Karpas-422 (cell line): ENCODE measurements around the gene PID1. TPM values are rescaled to one million over a fixed set of nuclear protein-coding genes. Genes with fewer than 3 reads are reported as not detected.
"Not testable (repeated sequence)": the region's sequence is repeated elsewhere in the genome, so short reads cannot be mapped to it uniquely, and the experiment has no call there.

Experiments used
- DNase-seq: peaks from one replicate; pipeline ENCODE4 v3.0.0-alpha.2; 2015
- H2AFZ ChIP-seq: fragments of 200-600 bp; sonication (generic); 2 replicates; pipeline ENCODE4 v1.6.1; 2014; ENCODE audit warnings: antibody characterized with exemption, low read length, mixed read lengths
- H3K27ac ChIP-seq: fragments of 200-600 bp; sonication (generic); 2 replicates; pipeline ENCODE4 v1.5.1; 2014; ENCODE audit warnings: mild to moderate bottlenecking, low read length, moderate library complexity
- H3K27me3 ChIP-seq: fragments of 200-600 bp; sonication (generic); 2 replicates; pipeline ENCODE4 v1.6.1; 2014; ENCODE audit warnings: low read length, mixed read lengths
- H3K36me3 ChIP-seq: fragments of 200-600 bp; sonication (generic); 2 replicates; pipeline ENCODE4 v1.6.1; 2014; ENCODE audit warnings: low read length, mixed read lengths; ENCODE audit not compliant: insufficient read depth
- H3K4me1 ChIP-seq: fragments of 200-600 bp; sonication (generic); 2 replicates; pipeline ENCODE4 v1.6.1; 2014; ENCODE audit warnings: mild to moderate bottlenecking, low read length, mixed read lengths
- H3K4me2 ChIP-seq: fragments of 200-600 bp; sonication (generic); 2 replicates; pipeline ENCODE4 v1.6.1; 2014; ENCODE audit warnings: low read length, low read depth, mild to moderate bottlenecking; ENCODE audit not compliant: poor library complexity, severe bottlenecking
- H3K4me3 ChIP-seq: fragments of 200-600 bp; sonication (generic); 2 replicates; pipeline ENCODE4 v1.5.1; 2014; ENCODE audit warnings: mild to moderate bottlenecking, antibody characterized with exemption, low read length, mixed read lengths
- H3K79me2 ChIP-seq: fragments of 200-600 bp; sonication (generic); 2 replicates; pipeline ENCODE4 v1.6.1; 2014; ENCODE audit warnings: mild to moderate bottlenecking, low read length, mixed read lengths
- H3K9ac ChIP-seq: fragments of 200-600 bp; sonication (generic); 2 replicates; pipeline ENCODE4 v1.6.0; 2014; ENCODE audit warnings: low read length
- H3K9me2 ChIP-seq: fragments of 200-600 bp; sonication (generic), shearing (Covaris generic); replicated peaks from 2 replicates; pipeline ENCODE4 v1.6.0; 2014; ENCODE audit warnings: mild to moderate bottlenecking, low read length, moderate library complexity; ENCODE audit not compliant: insufficient read depth
- H3K9me3 ChIP-seq: fragments of 300-700, 200-600 bp; sonication (generic); 2 replicates; pipeline ENCODE4 v1.6.1; 2014; ENCODE audit warnings: low read length, mixed read lengths
- H4K20me1 ChIP-seq: fragments of 200-600 bp; sonication (generic); 2 replicates; pipeline ENCODE4 v1.6.1; 2014; ENCODE audit warnings: mild to moderate bottlenecking, antibody characterized with exemption, low read length, low read depth; ENCODE audit not compliant: insufficient read depth
- total RNA-seq: library from RNA; depleted of rRNA; stranded (reverse); fragments of >200 nt; shearing (Covaris generic); gene quantifications from 2 replicates; pipeline ENCODE4 v1.2.3, GENCODE V29; 2014; ENCODE audit warnings: low replicate concordance

Gene PID1
- total RNA-seq, 1 experiment from 2014 or later = not detected

GRCh38 chr2:229202646-229203045 is 68.4 kb downstream of the PID1 start:
- H3K9me3 ChIP-seq = no peaks in the 10 kb centered on the region
- H3K27ac ChIP-seq = no peak overlapping the region
- H3K36me3 ChIP-seq = no peaks in the 10 kb centered on the region
- peaks cover 4% of the 10 kb centered on the region; the same call in 1 of the 2 replicates for H3K4me1 ChIP-seq
- H3K4me2 ChIP-seq = no peak overlapping the region
- no peak overlapping the region for H3K9ac ChIP-seq
- no peak overlapping the region for H3K4me3 ChIP-seq
- H3K9me2 ChIP-seq = no peaks in the 10 kb centered on the region
- H2AFZ ChIP-seq = no peak overlapping the region
- H3K79me2 ChIP-seq = no peaks in the 10 kb centered on the region
- no peaks in the 10 kb centered on the region for H4K20me1 ChIP-seq
- no peaks in the 10 kb centered on the region for H3K27me3 ChIP-seq
- DNase-seq = no peak

DNA sequence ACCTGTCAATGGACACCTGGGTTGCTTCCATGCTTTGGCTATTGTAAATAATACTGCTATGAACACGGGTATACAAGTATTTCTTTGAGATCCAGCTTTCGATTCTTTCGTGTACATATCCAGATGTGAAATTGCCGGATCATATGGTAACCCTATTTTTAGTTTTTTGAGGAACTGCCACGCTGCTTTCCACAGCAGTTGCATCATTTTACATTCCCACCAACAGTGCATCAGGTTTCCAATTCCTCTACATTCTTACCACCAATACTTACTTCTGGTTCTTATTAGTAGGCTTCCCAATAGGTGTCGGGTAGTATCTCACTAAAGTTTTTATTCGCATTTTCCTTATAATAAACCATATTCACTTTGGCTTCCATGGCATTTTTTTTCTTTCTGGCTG is 69.6 kb downstream of the PID1 start:
- Histone ChIP-seq H3K9ac (no peak overlapping the region), H3K27me3 (no peaks in the 10 kb centered on the region), H3K9me3 (no peaks in the 10 kb centered on the region), H3K4me2 (no peak overlapping the region), H3K9me2 (no peaks in the 10 kb centered on the region), H3K4me3 (no peak overlapping the region), H3K79me2 (no peaks in the 10 kb centered on the region), H3K27ac (no peak overlapping the region), H4K20me1 (no peaks in the 10 kb centered on the region), H2AFZ (no peak overlapping the region), H3K36me3 (no peaks in the 10 kb centered on the region), H3K4me1 (peaks cover under 1% of the 10 kb centered on the region; the same call in 1 of the 2 replicates)
- DNase-seq = no peak

GRCh38 chr2:229199267-229199666 is 71.8 kb downstream of the PID1 start:
- H3K4me1 ChIP-seq = no peaks in the 10 kb centered on the region
- H2AFZ ChIP-seq = no peak overlapping the region
- no peaks in the 10 kb centered on the region for H3K9me2 ChIP-seq
- H3K9me3 ChIP-seq = no peaks in the 10 kb centered on the region
- no peaks in the 10 kb centered on the region for H4K20me1 ChIP-seq
- no peak overlapping the region for H3K27ac ChIP-seq
- no peak overlapping the region for H3K4me3 ChIP-seq
- H3K4me2 ChIP-seq = no peak overlapping the region
- no peaks in the 10 kb centered on the region for H3K27me3 ChIP-seq
- DNase-seq = no peak
- H3K79me2 ChIP-seq = no peaks in the 10 kb centered on the region
- no peaks in the 10 kb centered on the region for H3K36me3 ChIP-seq
- no peak overlapping the region for H3K9ac ChIP-seq

DNA sequence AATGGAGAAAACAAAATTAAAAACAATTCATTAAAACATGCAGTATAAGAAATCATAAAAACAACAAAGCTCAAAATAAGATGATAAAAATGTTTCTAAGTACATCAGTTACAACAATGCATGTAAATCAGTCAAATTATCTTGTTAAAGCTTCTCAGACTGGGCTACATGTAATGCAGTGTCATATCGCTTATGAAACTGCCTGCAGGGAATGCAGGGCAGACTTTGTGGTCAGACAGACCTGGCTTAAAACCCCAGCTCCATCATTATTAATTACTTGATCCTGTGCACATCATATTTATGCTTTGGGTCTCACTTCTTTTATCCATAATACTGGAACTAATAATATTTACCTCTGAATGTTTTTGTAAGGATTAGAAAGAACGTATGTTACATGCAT is 74.6 kb downstream of the PID1 start:
- no peak for DNase-seq
- Histone ChIP-seq H3K36me3 (no peaks in the 10 kb centered on the region), H3K79me2 (no peaks in the 10 kb centered on the region), H4K20me1 (no peaks in the 10 kb centered on the region), H3K4me3 (no peak overlapping the region), H3K9me3 (no peaks in the 10 kb centered on the region), H3K27ac (no peak overlapping the region), H3K4me2 (no peak overlapping the region), H2AFZ (no peak overlapping the region), H3K4me1 (no peaks in the 10 kb centered on the region), H3K9ac (no peak overlapping the region), H3K9me2 (no peaks in the 10 kb centered on the region), H3K27me3 (no peaks in the 10 kb centered on the region)

DNA sequence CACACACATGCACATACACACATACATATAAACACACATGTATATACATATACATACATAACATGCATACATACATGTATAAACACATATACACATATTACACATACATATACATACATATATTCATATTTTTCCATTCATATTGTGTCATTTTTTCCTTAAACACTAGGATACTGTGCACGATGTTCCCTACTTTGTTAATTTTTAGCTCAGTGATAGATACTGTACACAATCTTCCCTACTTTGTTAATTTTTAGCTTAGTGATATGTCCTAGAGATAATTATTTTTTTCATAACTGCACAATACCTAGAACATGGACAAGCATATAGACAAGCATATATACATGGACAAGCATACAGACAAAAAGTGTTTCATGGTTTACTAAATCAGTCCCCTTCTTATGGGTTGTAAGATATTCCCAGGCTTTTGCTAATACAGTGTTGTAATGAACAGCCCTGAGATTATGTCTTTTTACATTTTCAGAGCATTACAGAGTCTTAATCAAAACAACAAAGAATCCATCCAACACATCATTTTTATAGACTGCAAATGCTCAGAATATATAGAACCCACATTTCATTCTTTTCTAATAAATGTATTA is 75.6 kb downstream of the PID1 start:
- H3K4me3 ChIP-seq = no peak overlapping the region
- no peaks in the 10 kb centered on the region for H3K27me3 ChIP-seq
- H3K36me3 ChIP-seq = no peaks in the 10 kb centered on the region
- H3K4me2 ChIP-seq = no peak overlapping the region
- no peak for DNase-seq
- no peaks in the 10 kb centered on the region for H3K9me3 ChIP-seq
- H3K9me2 ChIP-seq = no peaks in the 10 kb centered on the region
- H4K20me1 ChIP-seq = no peaks in the 10 kb centered on the region
- H2AFZ ChIP-seq = no peak overlapping the region
- no peak overlapping the region for H3K27ac ChIP-seq
- no peak overlapping the region for H3K9ac ChIP-seq
- H3K4me1 ChIP-seq = no peaks in the 10 kb centered on the region
- no peaks in the 10 kb centered on the region for H3K79me2 ChIP-seq

- no peaks in the 10 kb centered on the region for H3K9me3 ChIP-seq
- no peak overlapping the region for H3K4me2 ChIP-seq
- no peak for DNase-seq
- H3K79me2 ChIP-seq = no peaks in the 10 kb centered on the region
- H3K9me2 ChIP-seq = no peaks in the 10 kb centered on the region
- H3K9ac ChIP-seq = no peak overlapping the region
- no peaks in the 10 kb centered on the region for H3K27me3 ChIP-seq
- no peak overlapping the region for H3K27ac ChIP-seq
- no peaks in the 10 kb centered on the region for H4K20me1 ChIP-seq
- no peaks in the 10 kb centered on the region for H3K36me3 ChIP-seq
- no peak overlapping the region for H2AFZ ChIP-seq
- H3K4me1 ChIP-seq = no peaks in the 10 kb centered on the region
- no peak overlapping the region for H3K4me3 ChIP-seq
Observed at GRCh38 chr2:229193281-229193680, 77.8 kb downstream of the PID1 start.

DNA sequence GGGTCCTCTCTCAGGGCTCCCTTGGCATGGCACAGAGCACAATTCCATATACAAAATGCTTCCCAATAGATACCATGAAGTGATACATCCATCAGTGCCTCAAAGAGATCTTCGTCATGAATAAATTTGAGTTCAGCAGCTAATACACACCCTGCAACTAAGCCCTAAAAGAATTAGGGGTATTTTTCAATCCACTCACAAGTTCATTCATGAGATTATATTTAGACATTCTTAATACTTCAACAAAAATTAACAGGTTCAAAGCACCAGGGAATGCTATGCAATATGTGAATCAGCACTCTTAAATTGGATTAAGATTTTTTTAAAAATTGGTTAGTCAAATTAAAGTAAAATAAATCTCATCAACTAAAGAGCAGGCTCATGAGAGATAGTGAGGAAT is 79.7 kb downstream of the PID1 start:
- Histone ChIP-seq H3K9ac (no peak overlapping the region), H3K9me3 (no peaks in the 10 kb centered on the region), H3K36me3 (no peaks in the 10 kb centered on the region), H3K9me2 (no peaks in the 10 kb centered on the region), H3K4me3 (no peak overlapping the region), H3K27ac (no peak overlapping the region), H2AFZ (no peak overlapping the region), H4K20me1 (no peaks in the 10 kb centered on the region), H3K4me1 (no peaks in the 10 kb centered on the region), H3K27me3 (no peaks in the 10 kb centered on the region), H3K79me2 (no peaks in the 10 kb centered on the region), H3K4me2 (no peak overlapping the region)
- DNase-seq = no peak

DNA sequence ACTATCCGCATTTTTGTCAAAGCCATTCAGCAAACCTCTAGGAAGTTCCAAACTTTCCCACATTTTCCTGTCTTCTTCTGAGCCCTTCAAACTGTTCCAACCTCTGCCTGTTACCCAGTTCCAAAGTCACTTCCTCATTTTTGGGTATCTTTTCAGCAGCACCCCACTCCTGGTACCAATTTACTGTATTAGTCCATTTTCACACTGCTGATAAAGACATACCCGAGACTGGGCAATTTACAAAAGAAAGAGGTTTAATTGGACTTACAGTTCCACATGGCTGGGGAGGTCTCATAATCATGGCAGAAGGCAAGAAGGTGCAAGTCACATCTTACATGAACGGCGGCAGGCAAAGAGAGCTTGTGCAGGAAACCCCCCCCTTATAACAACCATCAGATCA is 84.0 kb downstream of the PID1 start:
- not testable (repeated sequence) for H3K9me2 ChIP-seq, H4K20me1 ChIP-seq, H3K9me3 ChIP-seq, H3K4me2 ChIP-seq, H3K27ac ChIP-seq, H3K4me3 ChIP-seq, DNase-seq, H3K9ac ChIP-seq, H3K79me2 ChIP-seq, H3K36me3 ChIP-seq, H3K27me3 ChIP-seq, H2AFZ ChIP-seq, H3K4me1 ChIP-seq

DNA sequence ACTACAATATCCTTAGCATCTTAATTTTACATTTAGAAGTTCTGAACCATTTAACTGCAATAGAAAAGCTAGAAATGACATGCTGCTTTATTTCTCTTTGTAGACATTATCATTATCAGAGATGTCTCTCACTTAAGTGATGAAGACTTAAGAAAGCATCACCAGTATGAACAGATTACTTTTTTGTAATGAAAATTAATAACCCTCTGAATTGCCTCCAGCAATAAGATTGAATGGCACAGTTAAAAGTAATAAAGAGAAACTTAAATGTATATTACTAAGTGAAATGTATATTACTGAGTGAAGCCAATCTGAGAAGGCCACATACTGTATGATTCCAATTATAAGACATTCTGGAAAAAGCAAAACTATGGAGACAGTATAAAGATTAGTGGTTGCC is 89.4 kb downstream of the PID1 start:
- Histone ChIP-seq H3K9me3 (no peaks in the 10 kb centered on the region), H4K20me1 (no peaks in the 10 kb centered on the region)

More for the DNA sequence above, 89.4 kb downstream of the PID1 start:
- no peaks in the 10 kb centered on the region for H3K27me3 ChIP-seq
- no peaks in the 10 kb centered on the region for H3K4me1 ChIP-seq
- no peaks in the 10 kb centered on the region for H3K79me2 ChIP-seq
- no peak overlapping the region for H3K27ac ChIP-seq
- no peak overlapping the region for H3K4me3 ChIP-seq
- no peaks in the 10 kb centered on the region for H3K9me2 ChIP-seq
- H3K9ac ChIP-seq = no peak overlapping the region
- no peak for DNase-seq
- no peak overlapping the region for H2AFZ ChIP-seq
- no peaks in the 10 kb centered on the region for H3K36me3 ChIP-seq
- no peak overlapping the region for H3K4me2 ChIP-seq
